Measurements from ENCODE around the gene ADA.
"Not testable (repeated sequence)": the region's sequence is repeated elsewhere in the genome, so short reads cannot be mapped to it uniquely, and the experiment has no call there.

The ADA gene

DNA sequence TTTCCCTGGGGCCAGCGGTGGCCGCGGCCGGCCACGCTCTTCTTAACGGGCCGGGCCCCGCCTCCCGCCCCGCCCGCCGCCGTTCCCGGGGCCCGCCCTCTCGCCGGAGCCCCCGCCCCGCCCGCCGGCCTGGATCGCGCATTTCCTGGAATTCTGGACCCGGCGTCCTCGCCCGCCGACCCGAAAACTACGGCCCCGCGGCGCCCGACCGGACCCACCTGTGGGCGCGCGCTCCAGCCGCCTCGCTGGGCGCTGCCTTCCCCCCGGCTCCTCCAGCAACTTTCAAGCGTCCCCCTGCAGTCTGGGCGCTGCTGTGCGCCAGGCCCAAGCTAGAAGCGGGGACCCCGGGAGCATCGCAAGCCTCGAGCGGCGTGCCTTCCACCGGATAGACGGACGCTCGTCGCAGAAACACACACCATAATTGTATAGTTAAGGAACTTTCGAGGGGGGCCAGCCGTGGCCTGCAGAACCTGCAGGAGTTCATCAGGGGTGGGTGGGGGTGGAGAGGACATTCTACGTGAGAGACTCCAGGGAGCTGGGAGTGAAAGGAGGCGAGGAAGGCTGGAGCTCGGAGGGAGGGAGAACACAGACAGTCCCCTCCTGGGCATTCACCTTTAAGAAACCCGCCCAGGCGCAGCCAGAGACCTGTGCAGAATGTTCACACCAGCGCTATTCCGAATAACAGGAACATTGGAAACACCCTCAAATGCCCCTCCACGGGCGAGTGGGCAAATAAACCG lies at the start of gene ADA:
Gene ADA, minus strand, starts transcription at position 16 of the 740 bp plus-strand sequence. CDS start 92 bp downstream, outside the sequence.
- DNase-seq = peak; percentile 65

DNA sequence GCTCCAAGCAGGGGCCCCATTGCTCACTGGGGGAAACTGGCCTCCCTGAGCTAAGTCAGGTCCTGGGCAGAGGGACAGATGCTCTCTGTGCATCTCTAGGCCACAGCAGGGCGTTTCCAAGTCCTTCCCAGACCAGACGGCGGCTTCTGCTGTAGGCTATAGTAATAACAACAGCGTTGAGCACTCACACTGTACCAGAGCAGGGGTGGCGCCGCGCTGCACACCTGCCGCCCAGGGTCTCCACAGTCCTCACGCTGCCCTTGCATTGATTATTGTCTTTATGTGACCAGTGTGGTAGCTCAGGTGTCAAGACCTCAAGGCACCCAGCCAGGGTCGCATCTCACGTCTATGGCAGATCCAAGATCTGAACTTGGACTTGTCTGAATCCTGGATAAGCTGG lies 48.8 kb upstream of the ADA start:
- peak; percentile 77 for DNase-seq

DNA sequence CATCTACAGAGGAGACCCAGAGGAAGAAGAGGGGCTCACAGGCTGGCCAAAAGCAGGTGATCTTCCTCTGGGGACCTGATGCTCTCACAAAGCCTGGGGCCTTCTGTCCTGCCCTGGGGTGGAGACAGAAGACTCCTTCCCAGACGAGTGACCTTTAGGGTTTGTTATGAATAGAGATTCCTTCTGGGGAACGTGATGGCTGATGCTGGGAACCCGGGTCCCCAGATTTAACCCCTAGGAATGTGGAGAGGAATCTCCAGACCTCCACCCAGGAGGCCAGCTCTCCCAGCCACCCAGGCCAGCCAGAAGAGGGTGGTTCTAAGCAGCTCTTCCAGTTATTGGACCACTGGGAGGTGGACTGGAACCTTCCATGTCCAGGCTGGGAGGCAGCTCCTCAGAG lies 46.9 kb upstream of the ADA start:
- DNase-seq = no peak

DNA sequence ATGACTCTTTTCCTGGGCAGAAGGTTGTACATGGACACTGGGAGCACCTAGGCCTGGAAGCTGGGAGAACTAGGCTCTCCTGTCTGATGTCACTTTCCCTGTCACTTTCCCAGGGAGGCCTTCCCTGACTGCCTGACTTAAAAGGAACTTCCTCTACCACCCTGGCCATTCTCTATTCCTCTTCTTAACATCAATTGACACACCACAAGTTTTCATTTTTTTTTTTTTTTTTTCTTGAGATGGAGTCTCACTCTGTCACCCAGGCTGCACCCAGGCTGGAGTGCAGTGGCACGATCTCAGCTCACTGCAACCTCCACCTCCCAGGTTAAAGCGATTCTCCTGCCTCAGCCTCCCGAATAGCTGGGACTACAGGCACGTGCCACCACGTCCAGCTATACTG lies 45.5 kb upstream of the ADA start:
- not testable (repeated sequence) for DNase-seq

DNA sequence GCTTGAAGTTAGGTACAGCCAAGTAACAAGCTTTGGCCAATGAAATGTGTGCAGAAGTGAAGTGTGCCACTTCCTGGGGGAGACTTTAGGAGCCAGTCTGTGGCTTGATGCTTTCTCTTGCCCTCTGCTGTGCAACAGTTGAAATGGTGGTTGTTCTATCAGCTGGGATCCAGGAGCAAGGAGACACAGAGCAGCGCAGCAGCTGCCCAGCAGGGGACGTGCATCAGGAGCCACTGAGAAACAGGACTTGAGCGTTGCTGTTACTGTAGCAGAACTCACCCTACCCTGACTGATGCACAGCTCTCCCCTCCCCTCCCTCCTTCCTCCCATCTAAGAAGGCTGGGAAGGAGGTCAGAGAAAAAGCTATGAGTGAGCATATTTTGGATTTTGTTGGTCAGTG lies 44.8 kb upstream of the ADA start:
- DNase-seq = peak; percentile 85

DNA sequence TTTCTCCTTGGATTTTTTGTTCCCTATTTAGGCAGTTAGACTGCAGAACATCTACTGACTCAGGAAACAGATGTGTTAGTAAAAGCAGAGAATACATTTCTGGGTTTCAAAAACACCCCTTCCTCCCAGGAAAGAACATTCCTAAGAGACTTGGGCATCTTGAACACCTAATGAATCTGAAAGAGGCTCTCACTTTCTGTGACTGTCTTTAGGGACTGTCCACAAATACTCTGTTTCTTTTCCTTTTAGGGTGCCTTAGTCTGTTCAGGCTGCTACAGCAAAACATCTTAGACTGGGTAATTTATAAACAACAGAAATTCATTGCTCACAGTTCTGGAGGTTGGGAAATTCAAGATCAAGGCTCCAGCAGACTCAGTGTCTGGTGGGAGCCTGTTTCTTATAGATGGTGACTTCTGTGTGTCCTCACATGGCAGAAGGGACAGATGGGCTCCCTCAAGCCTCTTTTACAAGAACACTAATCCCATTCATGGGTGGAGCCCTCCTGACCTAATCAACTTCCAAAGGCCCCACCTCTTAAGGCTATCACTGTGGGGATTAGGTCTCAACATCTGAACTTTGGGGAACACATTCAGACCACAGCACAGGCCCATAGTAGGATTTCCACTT lies 44.3 kb upstream of the ADA start:
- peak; percentile 99 for DNase-seq

DNA sequence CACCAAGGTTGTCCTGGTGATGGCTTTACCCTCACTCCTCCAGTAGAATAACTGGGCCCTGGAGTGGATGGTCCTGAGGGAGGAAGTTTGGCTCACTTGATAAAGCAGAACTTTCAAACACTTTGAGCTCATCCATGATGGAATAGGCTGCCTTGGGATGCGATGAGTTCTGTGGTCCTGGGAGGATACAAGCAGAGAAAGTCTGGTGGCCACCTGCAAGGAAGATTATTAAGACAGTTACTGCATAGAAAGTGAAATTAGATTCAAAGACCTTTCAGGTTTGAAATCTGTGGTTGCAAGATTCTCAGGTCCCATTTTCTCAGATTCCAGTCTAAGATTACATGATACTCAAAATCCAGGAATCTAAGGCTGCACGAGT lies 43.8 kb upstream of the ADA start:
- DNase-seq = no peak

DNA sequence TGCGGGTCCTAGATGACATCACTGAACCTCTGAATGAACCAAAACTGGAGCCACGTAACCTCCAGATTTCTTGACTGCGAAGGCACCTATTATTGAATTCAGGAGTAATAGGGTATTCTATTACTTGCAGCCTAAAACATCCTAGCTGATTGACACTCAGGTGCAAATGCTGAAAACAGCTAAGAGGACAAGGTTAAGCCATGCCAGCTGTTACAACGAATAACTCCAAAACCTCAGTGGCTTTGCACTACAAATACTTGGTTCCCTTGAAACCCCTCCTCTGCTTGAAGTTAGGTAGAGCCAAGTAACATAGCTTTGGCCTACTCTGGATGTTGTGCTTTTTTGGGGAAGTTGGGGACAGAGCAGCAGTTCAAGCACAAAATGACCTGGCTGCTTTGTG lies 42.7 kb upstream of the ADA start:
- DNase-seq = no peak

DNA sequence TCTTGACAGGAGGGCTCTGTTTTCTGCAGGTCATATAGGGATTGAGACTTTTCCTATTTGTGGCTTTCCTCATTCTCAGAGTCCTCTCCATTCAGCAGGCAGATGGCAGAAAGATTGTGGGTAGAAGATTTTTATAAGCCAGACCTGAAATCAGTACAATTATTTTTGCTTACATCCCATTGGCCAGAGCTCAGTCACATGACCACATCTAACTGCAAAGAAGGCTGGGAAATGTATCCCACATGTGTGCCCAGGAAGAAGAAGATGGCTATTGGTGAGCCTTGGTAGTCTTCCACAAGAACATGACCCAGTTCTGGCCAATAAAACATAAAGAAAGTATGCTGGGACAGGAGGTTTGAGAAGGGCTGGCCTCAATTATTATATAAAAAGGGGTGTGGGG lies 42.1 kb upstream of the ADA start:
- DNase-seq = no peak

DNA sequence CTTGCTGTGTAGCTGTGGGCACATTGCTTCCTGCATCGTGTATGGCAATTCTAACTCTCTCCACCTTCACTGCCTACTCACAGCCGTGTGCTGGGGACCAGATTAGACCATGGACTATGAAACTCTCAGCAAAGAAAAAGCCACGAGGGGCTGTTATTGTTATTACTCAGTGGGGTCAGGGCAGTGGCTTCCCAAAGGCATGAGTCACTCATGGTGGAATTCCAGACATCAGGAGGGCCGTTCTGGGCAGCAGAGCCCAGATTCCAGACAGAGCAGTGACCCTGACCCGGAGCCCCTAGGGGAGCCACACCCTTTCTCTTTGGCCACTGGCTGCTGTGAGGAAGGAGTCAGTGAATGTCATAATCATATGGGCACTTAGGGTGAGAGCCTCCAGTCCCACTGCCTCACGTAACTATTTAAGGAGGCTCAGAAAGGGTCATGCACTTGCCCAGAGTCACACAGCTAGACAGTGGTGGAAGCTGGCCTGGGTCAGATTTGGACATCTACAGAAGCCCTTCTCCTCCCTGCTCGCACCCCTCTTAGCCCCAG lies 41.5 kb upstream of the ADA start:
- no peak for DNase-seq

DNA sequence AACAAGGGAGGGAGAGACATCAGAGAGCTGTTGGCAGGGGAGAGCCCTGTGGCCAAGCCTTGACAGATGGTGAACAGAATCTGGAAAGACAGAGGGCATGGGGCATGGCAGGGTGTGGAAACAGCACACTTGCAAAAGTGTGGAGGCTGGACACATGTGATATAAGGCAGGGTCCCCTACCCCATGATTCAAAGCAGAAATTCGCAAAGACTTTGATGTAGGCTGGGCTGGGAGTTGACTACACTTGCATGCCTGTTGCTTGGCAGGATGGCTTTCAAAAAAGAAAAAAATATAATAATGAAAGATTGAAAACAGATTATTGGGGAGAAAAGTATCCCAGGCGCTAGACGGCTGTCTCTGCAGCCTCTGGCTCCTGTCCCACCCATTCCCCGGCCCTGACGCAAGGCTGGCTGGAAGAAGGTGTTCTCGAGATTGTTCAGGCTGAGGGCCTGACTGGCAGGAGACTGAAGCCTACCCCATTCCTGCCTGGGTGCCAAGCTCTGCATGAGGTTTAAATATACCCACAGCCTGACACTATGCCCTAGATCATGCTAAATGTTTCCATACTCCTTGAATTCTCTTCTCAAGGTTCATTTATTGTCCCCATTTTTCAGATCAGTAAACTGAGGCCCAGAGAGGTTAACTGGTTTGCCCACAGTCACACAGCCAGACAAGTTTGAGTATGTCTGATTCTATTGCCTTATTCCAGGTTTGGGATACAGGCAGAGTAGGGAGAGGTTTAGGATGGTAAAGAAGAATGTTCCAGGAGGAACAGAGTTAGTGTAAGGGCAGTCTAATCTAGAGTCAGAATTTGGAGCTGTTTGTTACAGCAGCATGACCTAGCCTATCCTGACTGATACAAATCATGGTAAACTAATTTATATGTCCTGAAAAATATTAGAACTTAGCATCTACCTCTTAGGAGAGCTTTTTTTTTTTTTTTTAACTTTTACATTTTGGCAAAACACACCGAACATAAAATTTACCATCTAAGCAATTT lies 40.2 kb upstream of the ADA start:
- no peak for DNase-seq

DNA sequence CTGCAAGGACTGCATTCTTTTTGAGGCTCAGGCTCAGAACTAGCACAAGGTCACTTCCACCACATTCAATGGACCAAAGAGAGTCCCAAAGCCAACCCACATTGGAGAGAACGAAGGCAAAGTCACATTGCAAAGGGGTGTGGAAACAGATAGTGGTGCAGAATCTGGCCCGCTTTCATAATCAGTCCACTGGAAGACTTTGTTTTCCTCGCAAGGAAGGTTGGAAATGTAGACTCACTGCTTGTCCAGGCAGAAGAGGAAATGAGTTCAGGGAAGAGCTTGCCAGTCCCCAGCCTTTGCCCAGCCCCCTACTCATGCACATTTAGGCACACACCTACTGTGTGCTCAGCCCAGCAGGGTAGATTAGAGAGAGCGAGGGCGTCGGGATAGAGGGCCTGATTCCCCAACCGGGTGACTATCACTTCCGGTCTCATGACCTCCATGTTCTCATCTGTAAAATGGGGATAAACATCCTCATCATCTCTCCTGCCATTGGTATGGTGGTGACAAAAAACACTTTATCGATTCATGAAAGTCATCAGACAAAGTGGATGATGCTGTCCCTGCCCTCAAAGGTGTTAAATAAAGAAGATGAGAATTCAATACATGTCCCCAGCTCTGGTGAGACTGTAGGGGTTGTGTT lies 39.4 kb upstream of the ADA start:
- DNase-seq = no peak

DNA sequence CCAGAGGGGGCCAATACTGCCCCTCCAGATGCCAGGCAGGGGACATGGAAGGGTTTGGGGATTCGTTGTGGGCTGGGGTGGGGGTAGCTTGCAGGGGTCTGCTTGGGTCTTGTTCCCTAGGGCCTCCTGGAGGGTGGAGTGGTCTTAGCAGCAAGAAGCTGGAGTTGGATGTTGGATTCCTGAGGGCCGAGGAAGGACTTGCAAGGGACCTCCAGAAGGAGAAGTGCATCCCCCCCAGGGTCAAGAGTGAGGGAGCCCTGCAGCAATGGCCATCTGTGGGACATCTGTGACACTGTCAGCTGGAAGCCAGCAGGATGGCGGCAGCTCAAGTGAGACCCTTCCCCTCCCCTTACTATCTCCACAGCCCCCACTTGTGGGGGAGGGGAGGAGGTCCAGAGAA lies 38.3 kb upstream of the ADA start:
- no peak for DNase-seq

DNA sequence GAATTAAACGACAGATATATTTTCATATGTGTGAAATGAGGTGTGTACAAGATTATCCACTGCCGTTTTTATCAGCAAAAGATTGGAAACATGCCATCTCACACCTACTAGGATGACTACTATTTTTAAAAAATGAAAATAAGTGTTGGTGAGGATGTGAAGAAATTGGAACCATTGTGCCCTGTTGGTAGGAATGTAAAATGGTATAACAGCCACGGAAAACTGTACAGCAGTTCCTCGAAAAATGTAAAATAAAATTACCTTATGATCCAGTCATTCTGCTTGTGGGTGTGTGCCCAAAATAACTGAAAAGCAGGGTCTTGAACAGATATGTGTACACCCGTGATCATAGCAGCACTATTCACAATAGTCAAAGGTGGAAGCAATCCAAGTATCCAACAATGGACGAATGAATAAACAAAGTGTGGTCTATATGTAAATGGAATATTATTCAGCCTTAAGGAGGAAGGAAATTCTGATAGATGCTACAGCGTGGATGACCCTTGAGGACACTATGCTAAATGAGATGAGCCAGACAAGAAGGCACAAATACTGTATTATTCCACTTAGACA lies 36.6 kb upstream of the ADA start:
- no peak for DNase-seq

DNA sequence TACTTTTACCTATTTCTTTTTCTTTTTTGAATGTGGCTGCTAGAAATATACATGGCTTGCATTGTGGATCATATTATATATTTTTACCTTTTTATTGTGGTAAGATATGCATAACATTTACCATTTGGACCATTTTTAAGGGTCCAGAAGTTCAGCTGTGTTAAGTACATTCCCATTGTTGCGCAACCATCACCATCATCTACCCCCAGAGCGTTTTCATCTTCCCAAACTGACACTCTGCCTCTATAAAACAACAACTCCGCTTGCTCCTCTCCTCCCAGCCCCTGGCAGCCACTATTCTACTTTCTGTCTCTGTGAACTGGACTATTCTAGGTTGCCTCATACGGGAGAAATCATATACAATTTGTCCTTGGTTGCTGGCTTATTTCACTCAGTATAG lies 35.4 kb upstream of the ADA start:
- DNase-seq = no peak

DNA sequence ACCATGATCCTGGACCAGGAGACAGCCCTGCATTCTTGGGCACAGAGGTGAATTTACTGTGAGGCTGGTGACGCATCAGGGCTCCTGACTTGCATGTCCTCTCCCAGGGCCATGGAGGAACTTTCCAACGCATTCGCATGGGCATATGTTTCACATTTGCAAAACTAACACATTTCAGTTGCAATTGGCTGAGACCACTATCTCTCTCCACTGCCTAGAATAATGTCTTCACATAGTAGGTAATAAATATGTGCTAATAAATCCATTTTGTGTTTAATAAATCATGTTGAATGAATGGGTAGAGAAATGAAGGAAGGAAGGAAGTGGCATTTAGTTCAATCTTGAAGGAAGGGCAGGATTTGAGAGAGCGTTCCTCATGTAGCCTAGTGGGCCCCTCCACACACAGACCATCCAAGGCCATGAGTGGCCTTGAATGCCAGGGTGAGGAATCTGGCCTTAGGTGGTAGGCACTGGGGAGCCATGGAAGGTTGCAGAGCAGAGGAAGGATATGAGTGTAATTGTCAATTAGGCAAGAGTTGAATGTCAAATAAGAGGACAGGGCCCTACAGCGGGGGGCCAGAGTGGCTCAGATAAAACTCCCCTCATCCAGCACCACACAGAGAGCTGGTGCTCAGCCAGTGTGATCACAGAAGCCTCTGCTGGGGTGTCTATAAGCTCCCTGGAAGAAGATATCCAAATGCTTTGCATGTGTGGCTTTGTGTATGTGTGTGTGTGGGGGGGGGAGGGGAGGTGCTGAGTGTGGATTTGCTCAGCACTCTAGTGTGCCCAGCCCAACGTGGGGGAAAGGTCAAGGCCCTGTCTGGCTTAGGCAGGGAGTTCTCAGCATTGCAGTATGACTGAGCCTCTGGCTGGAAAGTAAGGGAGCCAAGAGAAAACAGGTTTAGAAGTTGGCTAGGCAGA lies 32.8 kb upstream of the ADA start:
- DNase-seq = no peak

DNA sequence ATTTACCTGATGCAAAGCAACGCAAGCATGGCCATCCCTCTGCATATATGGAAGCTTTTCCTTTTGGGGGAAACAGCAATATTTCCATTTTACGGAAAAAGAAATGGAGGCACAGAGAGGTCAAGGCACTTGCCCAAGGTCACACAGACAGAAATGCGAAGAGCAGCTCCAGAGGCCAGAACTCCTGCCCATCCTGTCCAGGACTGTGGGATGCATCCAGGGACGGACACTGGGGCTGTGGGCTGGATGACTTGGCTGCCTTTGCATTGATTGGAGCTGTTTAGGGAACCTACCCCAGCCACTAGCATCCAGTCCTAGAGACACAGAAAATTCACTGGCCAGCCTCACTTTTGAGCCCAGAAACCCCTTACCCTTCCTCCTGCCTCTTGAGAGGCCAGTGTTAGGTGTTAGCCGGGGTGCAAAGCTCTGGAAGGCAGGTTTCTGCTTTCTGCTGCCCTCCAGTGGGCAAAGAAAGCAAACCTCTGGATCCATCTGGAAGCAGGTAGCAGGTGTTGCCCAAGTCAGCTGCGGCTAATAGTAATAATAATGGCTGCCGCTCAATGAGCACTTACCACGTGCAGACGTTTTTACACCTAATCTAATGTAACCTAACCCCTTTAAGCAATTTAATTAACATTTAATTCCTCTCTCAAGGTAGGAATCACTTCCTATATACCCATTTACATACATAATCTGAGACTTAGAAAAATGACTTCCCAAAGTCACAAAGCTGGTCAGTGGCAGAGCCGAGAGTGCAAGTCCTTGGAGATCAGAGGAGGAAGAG lies 32.0 kb upstream of the ADA start:
- peak; percentile 81 for DNase-seq

DNA sequence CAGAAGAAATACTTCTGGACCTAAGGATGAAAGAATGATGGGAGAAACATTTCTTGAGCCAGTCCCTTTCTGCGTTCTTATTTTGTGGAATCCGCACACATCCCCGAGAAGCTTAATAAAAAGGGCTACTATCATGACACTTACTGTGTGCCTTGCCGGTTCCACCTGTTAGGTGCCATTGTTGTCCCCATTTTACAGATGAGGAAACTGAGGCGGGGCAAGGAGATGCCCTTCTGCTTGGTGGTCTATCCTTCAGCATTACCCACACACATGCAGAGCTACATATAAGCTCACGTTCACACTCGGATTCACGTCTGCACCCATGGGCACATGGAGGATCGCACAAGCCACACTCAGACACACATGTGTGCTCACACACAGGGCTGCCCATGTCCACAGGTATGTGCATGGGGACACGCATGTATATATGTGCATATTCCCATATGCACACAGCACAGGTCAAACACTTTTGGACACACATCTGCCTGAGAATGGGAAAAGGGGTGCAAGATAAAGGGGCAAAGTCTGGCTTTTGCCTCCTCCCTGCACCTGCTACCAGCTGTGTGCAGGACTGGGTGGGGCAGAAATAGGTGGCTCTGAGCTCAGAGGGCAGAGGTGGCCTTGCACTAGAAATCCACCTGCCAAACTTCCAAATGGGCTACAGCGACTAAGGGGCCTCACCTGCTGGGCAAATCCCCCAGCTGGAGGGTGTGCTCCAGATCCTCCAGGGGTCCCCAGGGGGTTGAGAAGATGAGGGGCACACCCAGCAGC lies 30.5 kb upstream of the ADA start:
- no peak for DNase-seq

DNA sequence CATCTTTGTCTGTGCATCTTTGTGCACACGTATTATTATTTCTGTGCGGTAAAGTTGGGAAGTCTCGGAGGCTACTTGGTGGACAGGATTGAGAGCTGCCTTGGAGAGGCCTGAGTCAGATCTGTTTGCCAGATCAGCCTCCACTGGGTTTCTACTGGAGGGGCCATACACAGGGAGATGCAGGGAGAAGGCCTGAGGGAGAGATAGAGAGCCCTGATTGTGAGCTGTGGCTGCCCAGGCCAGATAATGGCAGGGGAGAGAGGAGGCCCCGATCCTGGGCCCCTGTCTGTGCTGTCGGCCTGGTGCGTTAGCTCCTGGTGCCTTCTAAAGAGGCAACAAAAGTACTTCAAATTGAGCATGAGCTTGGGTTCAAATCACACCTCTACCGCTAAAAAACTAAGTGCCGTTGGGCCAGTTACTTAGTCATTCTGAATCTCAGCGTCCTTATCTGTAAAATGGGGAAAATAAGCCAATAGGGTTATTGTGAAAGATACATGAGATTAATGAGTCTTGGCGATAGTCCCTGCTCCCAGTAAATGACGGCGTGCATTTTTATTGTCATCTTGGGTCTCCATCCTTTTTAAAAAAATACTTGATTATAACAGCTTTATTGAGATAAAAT lies 27.6 kb upstream of the ADA start:
- no peak for DNase-seq

Data from NCI-H82 (cell line).